ENCODE results near the gene PTK7.

Gene PTK7

GRCh38 chr6:43146709-43147688, 70.9 kb downstream of the PTK7 start:
- no peak for FAIRE-seq

DNA sequence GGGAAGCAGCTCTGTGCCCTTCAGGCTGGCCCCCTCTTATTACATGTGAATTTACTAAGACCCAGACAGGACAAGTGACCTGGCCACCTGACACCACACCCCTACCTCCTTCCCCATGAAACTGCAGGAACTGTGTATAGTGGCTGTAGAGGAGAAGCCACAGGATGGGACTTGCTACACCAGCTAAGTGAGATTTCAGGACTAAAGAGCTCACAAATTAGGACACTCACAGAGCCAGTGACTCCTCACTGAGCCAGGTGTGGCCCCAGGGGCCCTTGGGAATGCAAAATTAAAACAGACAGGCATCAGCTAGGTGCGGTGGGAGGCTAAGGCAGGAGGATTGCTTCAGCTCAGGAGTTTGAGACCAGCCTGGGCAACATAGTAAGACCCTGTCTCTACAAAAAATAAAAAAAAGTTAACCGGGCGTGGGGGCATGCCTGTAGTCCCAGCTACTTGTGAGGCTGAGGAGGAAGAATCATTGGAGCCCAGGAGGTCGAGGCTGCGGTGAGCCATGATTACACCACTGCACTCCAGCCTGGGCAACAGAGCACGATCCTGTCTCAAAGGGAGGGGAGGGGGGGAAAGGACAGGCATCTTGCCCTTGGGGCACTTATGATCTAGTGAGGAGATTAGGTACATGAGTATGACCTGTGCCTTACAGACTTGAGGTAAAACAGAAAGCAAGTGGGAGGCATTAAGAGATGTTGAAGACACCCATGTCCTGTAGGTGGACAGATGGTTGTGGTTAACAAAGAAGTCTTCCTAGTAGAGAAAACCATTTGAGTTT, 71.8 kb downstream of the PTK7 start:
- no peak for FAIRE-seq

DNA sequence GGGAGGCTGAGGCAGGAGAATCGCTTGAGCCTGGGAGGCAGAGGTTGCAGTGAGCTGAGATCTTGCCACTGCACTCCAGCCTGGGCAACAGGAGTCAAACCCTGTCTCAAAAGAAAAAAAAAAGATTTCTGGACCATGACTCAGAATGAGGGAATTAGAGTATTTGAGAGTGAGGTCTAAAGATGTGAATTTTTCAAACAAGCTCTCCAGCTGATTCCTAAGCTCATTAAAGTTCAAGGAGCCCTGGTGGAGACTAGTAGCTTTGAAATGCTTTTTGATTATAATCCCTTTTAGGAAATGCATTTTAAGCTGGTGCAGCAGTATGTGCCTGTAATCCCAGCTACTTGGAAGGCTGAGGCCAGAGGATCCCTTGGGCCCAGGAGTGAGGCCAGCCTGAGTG, 73.2 kb downstream of the PTK7 start:
- no peak for FAIRE-seq

GRCh38 chr6:43150051-43150751, 74.1 kb downstream of the PTK7 start:
- no peak for FAIRE-seq

DNA sequence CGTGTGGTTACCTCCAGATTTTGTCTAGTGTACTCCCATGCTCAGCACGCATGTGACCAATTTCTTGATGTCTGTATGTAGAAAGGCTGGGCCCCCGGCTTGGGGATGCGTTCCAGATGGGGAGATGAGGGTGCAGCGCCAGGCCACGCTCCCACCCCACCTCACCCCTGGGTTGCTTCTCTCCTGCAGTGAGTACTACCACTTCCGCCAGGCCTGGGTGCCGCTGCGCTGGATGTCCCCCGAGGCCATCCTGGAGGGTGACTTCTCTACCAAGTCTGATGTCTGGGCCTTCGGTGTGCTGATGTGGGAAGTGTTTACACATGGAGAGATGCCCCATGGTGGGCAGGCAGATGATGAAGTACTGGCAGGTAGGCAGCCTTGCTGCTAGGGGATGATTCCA, 83.5 kb downstream of the PTK7 start:
- FAIRE-seq: no peak

- no peak for FAIRE-seq
These were observed 87.8 kb downstream of the PTK7 start for GRCh38 chr6:43163899-43164298.

GRCh38 chr6:43170417-43170930, 94.4 kb downstream of the PTK7 start:
- no peak for FAIRE-seq

GRCh38 chr6:43170931-43171706, 95.0 kb downstream of the PTK7 start, which contains the start of gene SRF:
Gene SRF (plus strand): TSS chr6:43171269. CDS start chr6:43171657, 388 bp downstream.
- peak; percentile 91 for FAIRE-seq

GRCh38 chr6:43171707-43172103, 95.6 kb downstream of the PTK7 start:
- FAIRE-seq: no peak

GRCh38 chr6:43172104-43173007, 96.2 kb downstream of the PTK7 start:
- no peak for FAIRE-seq

GRCh38 chr6:43173591-43174262, 97.6 kb downstream of the PTK7 start:
- no peak for FAIRE-seq

GRCh38 chr6:43174263-43175112, 98.4 kb downstream of the PTK7 start:
- peak; percentile 93 for FAIRE-seq

DNA sequence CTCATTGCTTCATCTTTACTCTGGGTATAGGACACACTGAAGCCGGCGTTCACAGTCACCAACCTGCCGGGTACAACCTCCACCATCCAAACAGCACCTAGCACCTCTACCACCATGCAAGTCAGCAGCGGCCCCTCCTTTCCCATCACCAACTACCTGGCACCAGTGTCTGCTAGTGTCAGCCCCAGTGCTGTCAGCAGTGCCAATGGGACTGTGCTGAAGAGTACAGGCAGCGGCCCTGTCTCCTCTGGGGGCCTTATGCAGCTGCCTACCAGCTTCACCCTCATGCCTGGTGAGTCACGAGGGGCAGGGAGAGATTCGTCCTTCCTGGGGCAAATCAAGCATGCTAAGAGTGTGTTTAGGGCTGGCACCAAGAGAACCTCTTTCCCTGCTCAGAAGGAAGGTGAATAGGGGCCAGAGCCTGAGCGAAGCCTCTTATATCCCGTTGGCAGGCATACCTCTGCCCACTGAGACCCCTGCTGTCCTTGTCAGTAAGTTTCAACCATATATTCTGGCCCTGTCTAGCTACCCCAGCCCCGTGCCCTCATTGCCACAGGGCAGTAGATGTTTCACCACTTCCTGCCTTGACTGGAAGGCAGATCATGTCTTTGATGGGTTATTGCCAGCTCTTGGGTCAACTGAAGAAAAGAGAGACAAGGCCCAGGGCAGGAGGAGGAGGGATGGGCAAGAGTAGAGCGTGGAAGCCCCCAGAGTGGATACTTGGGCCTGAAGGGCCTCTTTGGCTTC, 99.7 kb downstream of the PTK7 start:
- FAIRE-seq: no peak

DNA sequence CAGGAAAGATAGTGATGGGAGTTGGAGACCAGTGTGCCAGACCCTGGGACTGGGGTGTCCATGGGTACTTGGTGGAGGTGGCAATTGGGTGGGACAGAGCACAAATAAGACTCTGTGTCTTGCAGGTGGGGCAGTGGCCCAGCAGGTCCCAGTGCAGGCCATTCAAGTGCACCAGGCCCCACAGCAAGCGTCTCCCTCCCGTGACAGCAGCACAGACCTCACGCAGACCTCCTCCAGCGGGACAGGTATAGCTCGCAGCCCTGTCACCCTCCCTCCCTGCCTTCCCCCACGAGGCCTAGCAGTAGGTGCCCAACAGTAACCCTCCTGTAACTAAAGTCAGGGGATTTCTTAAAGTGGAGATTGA, 100.3 kb downstream of the PTK7 start:
- FAIRE-seq: no peak

- no peak for FAIRE-seq
These were observed 102.0 kb downstream of the PTK7 start for GRCh38 chr6:43178150-43178549.

DNA sequence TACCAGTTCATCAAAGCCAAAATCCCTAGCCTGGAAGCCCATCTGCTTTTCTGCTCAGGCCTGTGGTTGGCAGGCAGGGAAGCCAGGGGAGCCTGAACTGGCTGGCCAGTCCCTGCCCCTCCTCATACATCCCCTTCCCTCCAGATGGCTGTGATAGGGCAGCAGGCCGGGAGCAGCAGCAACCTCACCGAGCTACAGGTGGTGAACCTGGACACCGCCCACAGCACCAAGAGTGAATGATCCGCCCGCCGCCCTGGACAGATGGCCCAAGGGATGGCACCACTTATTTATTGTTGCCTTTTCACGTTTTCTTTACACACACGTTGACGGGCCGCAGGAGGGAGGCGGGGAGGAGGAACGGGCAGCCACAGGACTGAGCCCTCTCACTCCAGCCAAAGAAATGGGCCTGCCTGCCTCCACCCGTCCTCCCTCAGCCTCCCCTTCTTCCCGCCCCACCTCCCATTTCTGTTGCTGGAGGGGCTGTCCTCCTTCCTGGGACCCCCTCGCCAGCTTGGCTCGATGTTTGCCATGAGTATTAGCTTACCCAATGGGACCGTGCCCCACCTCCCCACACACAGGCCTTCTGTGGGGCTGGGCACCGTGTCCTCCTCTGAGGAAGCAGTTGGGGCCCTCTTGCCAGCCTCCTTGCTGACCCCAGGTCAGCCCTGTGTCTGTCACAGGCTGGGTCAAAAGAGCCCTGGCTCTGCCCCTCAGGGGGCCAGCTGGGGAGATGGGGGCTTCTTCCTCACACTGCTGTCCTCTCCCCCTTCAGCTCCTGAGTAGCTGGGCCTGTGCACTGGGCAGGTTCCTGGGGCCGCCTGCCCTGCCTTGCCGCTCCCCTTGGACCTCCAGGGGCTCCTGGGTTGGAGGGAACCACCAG, 103.1 kb downstream of the PTK7 start:
- FAIRE-seq: no peak

DNA sequence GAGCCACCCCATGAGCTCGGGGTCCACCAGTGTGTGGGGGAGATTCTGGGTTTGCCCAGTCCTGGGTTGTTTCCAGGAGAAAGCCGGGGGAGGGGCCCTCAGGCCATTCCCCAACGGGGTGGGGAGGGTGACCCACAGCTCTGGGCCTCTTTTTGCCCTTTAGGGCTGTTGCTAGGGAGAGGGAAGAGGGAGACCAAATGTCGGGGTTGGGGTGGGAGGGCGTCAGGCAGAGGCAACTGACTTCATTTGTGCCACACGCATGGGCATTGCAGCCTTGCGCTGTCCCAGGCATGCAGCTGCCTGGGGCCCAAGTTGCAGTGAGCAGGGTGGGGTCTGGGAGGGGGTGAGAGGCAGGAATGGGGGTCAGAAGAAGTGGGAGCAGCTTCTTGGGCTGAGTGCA, 103.9 kb downstream of the PTK7 start:
- no peak for FAIRE-seq

DNA sequence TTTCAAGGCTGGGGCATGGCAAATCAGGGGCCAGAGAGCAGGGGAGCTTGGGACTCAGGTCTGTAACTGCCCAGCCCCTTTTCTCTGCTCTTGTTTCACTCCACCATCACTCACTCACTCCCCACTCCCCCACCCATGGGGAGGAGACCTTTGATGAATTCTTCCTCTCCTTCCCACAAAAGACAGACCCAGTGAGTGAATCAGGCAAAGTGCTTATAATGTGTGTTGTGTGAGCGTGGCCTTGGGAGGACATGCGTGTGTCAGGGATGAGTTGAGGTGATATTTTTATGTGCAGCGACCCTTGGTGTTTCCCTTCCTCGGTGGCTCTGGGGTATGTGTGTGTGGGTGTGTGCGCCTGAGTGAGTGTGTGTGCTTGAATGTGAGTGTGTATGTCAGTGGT, 104.9 kb downstream of the PTK7 start:
- FAIRE-seq: no peak

All from endometrium (tissue), 2 donors.